Epithelial cell of alveolus of lung (primary cell): ENCODE results near the gene CD163. TPM values are rescaled to one million over a fixed set of nuclear protein-coding genes. Genes with fewer than 3 reads are reported as not detected.

Experiments used
- total RNA-seq: library from RNA; depleted of rRNA; stranded (reverse); fragments of >200 nt; gene quantifications from 2 replicates; pipeline ENCODE4 v1.2.1, GENCODE V29; 2015

CD163 gene
- total RNA-seq = not detected in 2 replicates

DNA sequence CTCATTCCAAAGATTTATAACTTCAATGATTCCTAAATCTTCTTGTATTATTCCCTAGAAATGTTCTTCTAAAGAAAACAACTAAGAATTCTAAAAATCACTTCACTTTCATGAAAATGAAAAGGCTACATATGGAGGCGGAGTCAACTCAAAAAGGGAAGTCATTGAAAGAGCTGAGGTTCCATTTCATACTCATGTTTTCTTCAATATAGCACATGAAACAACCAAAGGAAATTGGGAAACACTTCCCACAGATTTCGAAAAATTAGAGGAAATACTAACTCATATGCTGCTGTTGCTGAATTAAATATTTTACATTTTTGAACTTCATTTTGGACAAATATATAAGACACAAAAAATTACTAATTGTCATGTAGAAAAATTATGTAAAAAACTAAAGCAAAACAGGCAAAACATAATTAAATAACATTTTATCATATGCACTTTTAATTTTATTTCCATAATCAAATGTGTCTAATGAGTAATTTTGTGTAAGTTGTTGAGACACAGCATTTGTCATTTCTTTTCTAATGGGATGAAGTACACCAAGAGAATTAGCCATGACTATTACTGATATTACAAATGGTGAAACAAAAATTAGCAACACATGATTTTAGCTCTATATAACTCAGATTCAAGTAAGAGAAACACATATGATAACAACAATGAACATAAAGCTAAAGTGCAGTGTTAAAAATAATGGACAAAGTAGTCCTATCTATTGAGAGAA is at the start of gene CD163:
Gene CD163 (minus strand): TSS at position 92 of the 730 bp plus-strand sequence. CDS start 87 bp downstream, at position 5.

GRCh38 chr12:7444076-7444475 is 59.5 kb downstream of the CD163 start, which contains the start of gene CD163L1:
CD163L1 (minus strand) TSS chr12:7444153; CDS start chr12:7444127, 26 bp downstream.

Other genes starting within 250 kb of the CD163 start
- gene ACSM4, start 199.7 kb downstream of the CD163 start, total RNA-seq = not detected in 2 replicates
- gene CD163L1, start 59.6 kb downstream of the CD163 start, total RNA-seq = 0.16 and 0.26 TPM in 2 replicates
- gene APOBEC1, start 162.1 kb upstream of the CD163 start, total RNA-seq = not detected in 2 replicates
- gene GDF3, start 192.0 kb upstream of the CD163 start, total RNA-seq = not detected in 2 replicates
- not detected in 2 replicates for gene DPPA3, start 207.7 kb upstream of the CD163 start, total RNA-seq
- not detected in 2 replicates for gene CLEC4C, start 243.6 kb upstream of the CD163 start, total RNA-seq